ENCODE data around the gene RAB23. TPM values are rescaled to one million over a fixed set of nuclear protein-coding genes. Genes with fewer than 3 reads are reported as not detected.

RAB23 gene
- total RNA-seq, 1 experiment from 2014 or later = 94.3 TPM

GRCh38 chr6:57220083-57220703, 1.9 kb downstream of the RAB23 start:
- peaks cover 20% of the 10 kb centered on the region for H3K4me1 ChIP-seq (replicated peaks)
- peaks cover 12% of the 10 kb centered on the region for H3K36me3 ChIP-seq
- peak overlapping the region; percentile 93 for H3K4me3 ChIP-seq
- no peak overlapping the region for H3K27ac ChIP-seq
- DNase-seq (ENCODE audit: low read depth in 1 of 2, low spot score in 2 of 2) = no peak
- no peaks in the 10 kb centered on the region for H3K27me3 ChIP-seq (replicated peaks)
- H3K9me3 ChIP-seq (replicated peaks) = no peaks in the 10 kb centered on the region

DNA sequence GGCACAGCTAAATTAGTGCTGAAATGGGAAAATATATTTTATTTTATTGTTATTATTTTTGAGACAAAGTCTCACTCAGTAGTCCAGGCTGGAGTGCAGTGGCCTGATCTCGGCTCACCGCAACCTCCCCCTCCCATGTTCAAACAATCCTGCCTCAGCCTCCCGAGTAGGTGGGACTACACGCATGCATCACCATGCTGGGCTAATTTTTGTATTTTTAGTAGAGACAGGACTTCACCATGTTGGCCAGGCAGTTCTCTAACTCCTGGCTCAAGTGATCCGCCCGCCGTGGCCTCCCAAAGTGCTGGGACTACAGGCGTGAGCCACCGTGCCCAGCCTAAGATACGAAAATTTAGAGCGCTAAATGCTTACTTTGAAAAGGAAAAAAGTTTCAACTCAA, 4.8 kb downstream of the RAB23 start:
- H3K27me3 ChIP-seq (replicated peaks) = no peaks in the 10 kb centered on the region
- peaks cover 18% of the 10 kb centered on the region for H3K36me3 ChIP-seq
- H3K4me1 ChIP-seq (replicated peaks) = peaks cover 15% of the 10 kb centered on the region
- no peak overlapping the region for H3K27ac ChIP-seq
- H3K9me3 ChIP-seq (replicated peaks) = no peaks in the 10 kb centered on the region
- DNase-seq (ENCODE audit: low read depth in 1 of 2, low spot score in 2 of 2) = no peak
- H3K4me3 ChIP-seq = no peak overlapping the region

- peaks cover 23% of the 10 kb centered on the region for H3K4me1 ChIP-seq (replicated peaks)
- no peak overlapping the region for H3K27ac ChIP-seq
- H3K36me3 ChIP-seq = peaks cover 12% of the 10 kb centered on the region
- H3K4me3 ChIP-seq = no peak overlapping the region
- H3K9me3 ChIP-seq (replicated peaks) = no peaks in the 10 kb centered on the region
- H3K27me3 ChIP-seq (replicated peaks) = no peaks in the 10 kb centered on the region
- no peak for DNase-seq (ENCODE audit: low read depth in 1 of 2, low spot score in 2 of 2)
Measured at GRCh38 chr6:57216235-57217101, 5.6 kb downstream of the RAB23 start.

- no peak for DNase-seq (ENCODE audit: low read depth in 1 of 2, low spot score in 2 of 2)
- Histone ChIP-seq H3K36me3 (peaks cover 12% of the 10 kb centered on the region), H3K4me3 (no peak overlapping the region), H3K4me1 (replicated peaks) (peaks cover 29% of the 10 kb centered on the region), H3K27ac (no peak overlapping the region), H3K27me3 (replicated peaks) (no peaks in the 10 kb centered on the region), H3K9me3 (replicated peaks) (no peaks in the 10 kb centered on the region)
Measured at GRCh38 chr6:57215260-57215659, 6.8 kb downstream of the RAB23 start.

GRCh38 chr6:57210060-57210459, 12.0 kb downstream of the RAB23 start:
- no peak for DNase-seq (ENCODE audit: low read depth in 1 of 2, low spot score in 2 of 2)
- H3K4me1 ChIP-seq (replicated peaks) = peaks cover 44% of the 10 kb centered on the region
- no peak overlapping the region for H3K4me3 ChIP-seq
- no peaks in the 10 kb centered on the region for H3K9me3 ChIP-seq (replicated peaks)
- no peaks in the 10 kb centered on the region for H3K27me3 ChIP-seq (replicated peaks)
- no peak overlapping the region for H3K27ac ChIP-seq
- H3K36me3 ChIP-seq = peaks cover 38% of the 10 kb centered on the region

DNA sequence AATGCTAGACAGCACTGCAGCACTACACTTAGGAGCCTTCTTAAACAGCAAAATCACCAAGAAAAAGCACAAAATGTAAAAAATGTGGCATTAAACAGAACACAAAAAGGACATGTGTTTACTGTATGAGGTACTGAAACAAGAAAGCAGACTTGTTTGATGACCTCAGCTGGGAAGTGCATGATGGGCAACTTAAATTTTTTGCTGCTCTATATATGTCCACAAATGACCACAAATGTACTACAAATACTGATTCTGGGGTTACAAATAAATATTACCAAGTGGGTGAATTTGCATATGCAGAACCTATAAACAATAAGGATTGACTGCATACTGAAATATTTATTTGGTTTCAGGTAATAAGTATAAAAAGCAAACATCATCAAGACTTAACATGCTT, 13.1 kb downstream of the RAB23 start:
- H3K27ac ChIP-seq = no peak overlapping the region
- no peaks in the 10 kb centered on the region for H3K27me3 ChIP-seq (replicated peaks)
- H3K9me3 ChIP-seq (replicated peaks) = no peaks in the 10 kb centered on the region
- H3K36me3 ChIP-seq = peaks cover 33% of the 10 kb centered on the region
- no peak for DNase-seq (ENCODE audit: low read depth in 1 of 2, low spot score in 2 of 2)
- no peak overlapping the region for H3K4me3 ChIP-seq
- peaks cover 44% of the 10 kb centered on the region for H3K4me1 ChIP-seq (replicated peaks)

GRCh38 chr6:57207872-57208271, 14.2 kb downstream of the RAB23 start:
- H3K4me1 ChIP-seq (replicated peaks) = peaks cover 44% of the 10 kb centered on the region
- no peak overlapping the region for H3K4me3 ChIP-seq
- DNase-seq (ENCODE audit: low read depth in 1 of 2, low spot score in 2 of 2) = no peak
- no peaks in the 10 kb centered on the region for H3K27me3 ChIP-seq (replicated peaks)
- H3K9me3 ChIP-seq (replicated peaks) = no peaks in the 10 kb centered on the region
- H3K36me3 ChIP-seq = peaks cover 37% of the 10 kb centered on the region
- no peak overlapping the region for H3K27ac ChIP-seq

GRCh38 chr6:57207141-57207540, 15.0 kb downstream of the RAB23 start:
- Histone ChIP-seq H3K9me3 (replicated peaks) (no peaks in the 10 kb centered on the region), H3K4me3 (no peak overlapping the region), H3K27me3 (replicated peaks) (no peaks in the 10 kb centered on the region), H3K36me3 (peaks cover 40% of the 10 kb centered on the region), H3K27ac (no peak overlapping the region), H3K4me1 (replicated peaks) (peaks cover 41% of the 10 kb centered on the region)
- DNase-seq (ENCODE audit: low read depth in 1 of 2, low spot score in 2 of 2) = no peak

- no peak overlapping the region for H3K27ac ChIP-seq
Measured at GRCh38 chr6:57205550-57206328, 16.4 kb downstream of the RAB23 start.

DNA sequence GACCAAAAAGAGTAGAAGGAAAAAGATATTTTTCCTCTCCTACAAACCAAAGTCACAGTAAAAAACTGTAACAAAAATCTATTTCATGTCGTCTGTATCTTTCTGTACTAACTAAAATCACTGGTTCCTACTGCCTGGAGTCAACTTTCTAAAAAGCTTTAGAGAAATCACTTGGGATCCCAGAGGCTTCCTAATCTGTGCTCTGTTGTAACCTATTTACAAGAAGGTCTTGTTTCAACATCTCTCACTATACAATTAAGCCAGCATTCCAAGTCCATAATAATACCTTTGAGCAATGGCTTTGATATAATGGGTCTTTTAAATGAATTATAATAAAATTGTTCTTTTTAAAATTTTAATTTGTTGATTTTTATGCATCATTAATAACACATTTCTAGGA, 20.4 kb downstream of the RAB23 start:
- no peak for DNase-seq (ENCODE audit: low read depth in 1 of 2, low spot score in 2 of 2)
- Histone ChIP-seq H3K27ac (no peak overlapping the region), H3K9me3 (replicated peaks) (no peaks in the 10 kb centered on the region), H3K4me1 (replicated peaks) (peaks cover 42% of the 10 kb centered on the region), H3K27me3 (replicated peaks) (no peaks in the 10 kb centered on the region), H3K36me3 (peaks cover 25% of the 10 kb centered on the region), H3K4me3 (no peak overlapping the region)

More at GRCh38 chr6:57205550-57206328, 16.4 kb downstream of the RAB23 start:
- peaks cover 27% of the 10 kb centered on the region for H3K4me1 ChIP-seq (replicated peaks)
- DNase-seq (ENCODE audit: low read depth in 1 of 2, low spot score in 2 of 2) = no peak
- no peaks in the 10 kb centered on the region for H3K9me3 ChIP-seq (replicated peaks)
- H3K36me3 ChIP-seq = peaks cover 39% of the 10 kb centered on the region
- no peaks in the 10 kb centered on the region for H3K27me3 ChIP-seq (replicated peaks)
- no peak overlapping the region for H3K4me3 ChIP-seq

- H3K4me3 ChIP-seq = no peak overlapping the region
- H3K27ac ChIP-seq = peak overlapping the region; percentile 31
- no peaks in the 10 kb centered on the region for H3K27me3 ChIP-seq (replicated peaks)
- H3K4me1 ChIP-seq (replicated peaks) = peaks cover 30% of the 10 kb centered on the region
- H3K9me3 ChIP-seq (replicated peaks) = no peaks in the 10 kb centered on the region
- DNase-seq (ENCODE audit: low read depth in 1 of 2, low spot score in 2 of 2) = peak; percentile 89 to 90
- H3K36me3 ChIP-seq = peaks cover 31% of the 10 kb centered on the region
Measured at GRCh38 chr6:57198926-57199636, 23.0 kb downstream of the RAB23 start.

DNA sequence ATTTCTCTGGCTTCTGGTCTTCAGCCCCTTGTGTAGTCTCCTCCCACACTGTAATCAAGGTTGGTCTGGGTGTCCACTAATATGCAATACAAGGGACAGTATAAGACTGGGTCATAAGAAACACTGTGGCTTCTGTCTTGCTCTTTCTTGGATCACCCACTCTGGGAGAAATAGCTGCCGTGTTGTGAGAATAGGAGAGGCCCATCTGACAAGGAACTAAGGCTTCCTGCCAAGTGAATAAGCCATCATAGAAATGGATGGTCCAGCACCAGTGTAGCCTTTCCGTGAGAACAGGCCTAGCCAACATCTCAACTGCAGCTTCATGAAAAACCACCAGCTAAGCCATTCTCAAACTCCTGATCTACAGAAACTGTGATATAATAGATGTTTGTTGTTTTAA, 26.6 kb downstream of the RAB23 start:
- Histone ChIP-seq H3K4me1 (replicated peaks) (peaks cover 28% of the 10 kb centered on the region), H3K36me3 (peaks cover 59% of the 10 kb centered on the region), H3K9me3 (replicated peaks) (no peaks in the 10 kb centered on the region), H3K4me3 (no peak overlapping the region), H3K27ac (no peak overlapping the region), H3K27me3 (replicated peaks) (no peaks in the 10 kb centered on the region)
- DNase-seq (ENCODE audit: low read depth in 1 of 2, low spot score in 2 of 2) = no peak

DNA sequence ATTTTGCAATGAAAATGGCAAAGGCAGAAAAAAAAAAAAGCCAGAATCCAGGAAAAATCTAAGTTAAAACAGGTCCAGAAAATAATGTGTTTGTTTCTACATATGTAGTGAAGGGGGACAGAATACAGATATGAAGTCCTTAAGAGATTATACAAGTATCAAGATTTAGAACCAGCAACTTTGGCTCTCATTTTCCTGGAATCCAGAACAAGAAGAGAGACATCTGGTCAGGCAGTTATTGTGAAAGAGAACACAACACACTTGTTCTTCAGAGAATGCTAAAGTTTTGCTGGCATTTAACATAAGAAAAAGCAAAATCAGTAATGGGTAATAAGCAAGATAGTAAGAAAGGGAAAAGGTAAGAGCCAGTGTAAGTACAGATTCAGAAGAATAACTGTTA, 28.9 kb downstream of the RAB23 start:
- no peaks in the 10 kb centered on the region for H3K9me3 ChIP-seq (replicated peaks)
- no peak overlapping the region for H3K4me3 ChIP-seq
- no peaks in the 10 kb centered on the region for H3K27me3 ChIP-seq (replicated peaks)
- peaks cover 5% of the 10 kb centered on the region for H3K4me1 ChIP-seq (replicated peaks)
- peaks cover 81% of the 10 kb centered on the region for H3K36me3 ChIP-seq
- no peak overlapping the region for H3K27ac ChIP-seq
- DNase-seq (ENCODE audit: low read depth in 1 of 2, low spot score in 2 of 2) = no peak
